HG03025 (cell line): ENCODE results near the gene CNKSR1.

Experiments used
- ATAC-seq: cut with Tn5 transposase; IDR thresholded peaks from one replicate; pipeline ENCODE4 v1.9.1; 2021; ENCODE audit warnings: mild to moderate bottlenecking, moderate library complexity; ENCODE audit not compliant: unreplicated experiment, low FRiP score

CNKSR1 gene

DNA sequence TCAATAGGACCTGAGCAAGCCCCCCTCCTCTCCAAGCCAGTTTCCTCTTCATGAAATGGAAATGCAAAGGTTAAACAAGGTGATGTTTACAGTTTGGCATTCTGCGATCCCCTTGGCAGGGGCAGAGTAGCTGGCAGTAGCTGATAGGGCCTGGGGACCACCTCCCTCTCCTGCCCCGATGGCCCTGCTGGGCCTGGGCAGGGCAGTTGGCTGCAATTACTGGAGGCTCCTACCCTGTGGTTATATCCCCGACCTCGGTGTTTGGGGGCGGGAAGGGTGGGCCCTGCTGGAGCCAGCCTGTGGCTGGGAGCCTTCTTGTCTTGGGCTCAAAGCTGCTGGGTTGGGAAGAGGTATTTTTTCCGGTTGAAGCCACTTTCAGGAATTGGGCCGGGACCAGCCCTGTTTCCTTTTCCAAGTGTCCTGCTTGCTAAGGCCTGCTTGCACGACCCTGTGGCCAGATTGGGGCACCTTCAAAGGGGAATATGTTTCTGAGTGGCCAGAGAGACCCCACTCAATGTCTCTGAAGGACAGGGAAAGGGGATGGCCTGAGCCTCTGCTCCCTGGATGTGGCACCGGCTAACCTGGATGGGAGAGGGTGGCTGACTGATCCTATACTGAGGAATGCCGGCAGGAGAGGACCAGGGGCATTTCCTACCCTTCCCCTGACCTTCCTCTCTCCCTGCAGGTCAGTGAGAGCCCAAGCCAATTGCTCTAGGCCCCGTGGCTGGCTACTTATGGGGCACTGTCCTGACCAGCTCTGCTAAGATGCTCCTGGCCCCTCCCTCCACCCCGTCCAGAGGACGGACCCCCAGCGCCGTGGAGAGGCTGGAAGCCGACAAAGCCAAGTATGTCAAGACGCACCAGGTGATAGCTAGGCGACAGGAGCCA, 16.5 kb upstream of the CNKSR1 start:
- ATAC-seq: no peak

DNA sequence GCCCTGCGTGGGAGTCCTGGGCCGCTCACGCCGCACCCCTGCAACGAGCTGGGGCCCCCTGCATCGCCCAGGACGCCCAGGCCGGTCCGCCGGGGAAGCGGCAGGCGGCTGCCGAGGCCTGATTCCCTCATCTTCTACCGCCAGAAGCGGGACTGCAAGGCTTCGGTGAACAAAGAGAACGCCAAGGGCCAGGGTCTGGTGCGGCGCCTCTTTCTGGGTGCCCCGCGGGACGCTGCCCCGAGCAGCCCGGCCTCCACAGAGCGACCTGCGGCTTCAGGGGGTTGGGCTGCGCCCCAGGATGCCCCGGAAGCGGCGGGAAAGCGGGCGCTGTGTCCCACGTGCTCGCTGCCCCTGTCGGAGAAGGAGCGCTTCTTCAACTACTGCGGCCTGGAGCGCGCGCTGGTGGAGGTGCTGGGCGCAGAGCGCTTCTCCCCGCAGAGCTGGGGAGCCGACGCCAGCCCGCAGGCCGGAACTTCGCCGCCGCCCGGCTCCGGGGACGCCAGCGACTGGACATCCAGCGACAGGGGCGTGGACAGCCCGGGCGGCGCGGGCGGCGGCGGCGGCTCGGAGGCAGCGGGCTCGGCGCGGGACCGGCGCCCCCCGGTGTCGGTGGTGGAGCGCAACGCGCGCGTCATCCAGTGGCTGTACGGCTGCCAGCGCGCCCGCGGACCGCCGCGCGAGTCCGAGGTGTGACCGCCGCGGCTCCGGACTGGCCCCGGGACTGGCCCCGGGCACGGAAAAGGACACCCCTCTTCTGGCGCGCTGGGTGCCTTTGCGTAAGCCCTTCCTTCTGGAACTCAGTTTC, 15.7 kb upstream of the CNKSR1 start:
- no peak for ATAC-seq

- ATAC-seq: no peak
Measured at GRCh38 chr1:26162220-26162709, 15.0 kb upstream of the CNKSR1 start.

GRCh38 chr1:26163684-26164035, 13.6 kb upstream of the CNKSR1 start:
- ATAC-seq: no peak

DNA sequence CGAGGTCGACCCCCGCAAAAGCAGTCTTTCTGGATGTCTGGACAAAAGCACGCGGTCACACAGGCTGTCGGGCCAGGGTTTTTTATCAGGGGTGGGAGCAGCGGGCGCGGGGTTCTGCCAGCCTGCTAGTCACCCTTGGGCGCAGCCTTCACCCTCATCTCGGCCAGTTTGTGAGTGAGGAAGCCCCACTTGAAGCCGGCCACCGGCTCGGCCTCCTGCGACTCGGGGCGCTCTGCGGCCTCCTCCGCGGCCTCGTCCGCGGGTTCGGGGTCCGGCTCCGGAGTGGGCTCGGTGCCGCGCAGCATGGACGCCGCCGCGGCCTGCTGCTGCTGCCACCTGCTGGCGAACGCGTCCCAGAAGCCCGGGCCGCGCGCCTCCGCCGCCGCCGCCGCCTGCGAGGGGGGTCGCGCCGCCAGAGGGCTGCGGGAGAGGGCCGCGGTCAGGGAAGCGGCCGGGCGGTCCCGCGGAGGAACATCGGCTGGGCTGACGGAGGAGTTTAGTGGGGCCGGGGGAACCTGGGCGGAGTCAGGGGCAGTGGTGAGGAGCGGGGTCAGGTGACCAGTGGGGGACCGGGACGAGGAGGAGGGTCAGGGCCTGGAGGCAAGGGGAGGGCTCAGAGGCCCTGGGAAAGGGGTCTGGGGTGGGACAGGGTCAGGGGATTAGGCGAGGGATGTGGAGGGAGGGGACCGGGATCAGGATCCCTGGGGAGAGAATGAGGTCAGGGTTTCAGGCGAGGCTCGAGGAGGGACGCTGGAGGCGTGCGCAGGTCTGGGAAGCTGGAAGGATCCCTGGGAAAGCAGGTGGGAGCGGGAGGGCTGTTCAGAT, 13.0 kb upstream of the CNKSR1 start:
- ATAC-seq: no peak

DNA sequence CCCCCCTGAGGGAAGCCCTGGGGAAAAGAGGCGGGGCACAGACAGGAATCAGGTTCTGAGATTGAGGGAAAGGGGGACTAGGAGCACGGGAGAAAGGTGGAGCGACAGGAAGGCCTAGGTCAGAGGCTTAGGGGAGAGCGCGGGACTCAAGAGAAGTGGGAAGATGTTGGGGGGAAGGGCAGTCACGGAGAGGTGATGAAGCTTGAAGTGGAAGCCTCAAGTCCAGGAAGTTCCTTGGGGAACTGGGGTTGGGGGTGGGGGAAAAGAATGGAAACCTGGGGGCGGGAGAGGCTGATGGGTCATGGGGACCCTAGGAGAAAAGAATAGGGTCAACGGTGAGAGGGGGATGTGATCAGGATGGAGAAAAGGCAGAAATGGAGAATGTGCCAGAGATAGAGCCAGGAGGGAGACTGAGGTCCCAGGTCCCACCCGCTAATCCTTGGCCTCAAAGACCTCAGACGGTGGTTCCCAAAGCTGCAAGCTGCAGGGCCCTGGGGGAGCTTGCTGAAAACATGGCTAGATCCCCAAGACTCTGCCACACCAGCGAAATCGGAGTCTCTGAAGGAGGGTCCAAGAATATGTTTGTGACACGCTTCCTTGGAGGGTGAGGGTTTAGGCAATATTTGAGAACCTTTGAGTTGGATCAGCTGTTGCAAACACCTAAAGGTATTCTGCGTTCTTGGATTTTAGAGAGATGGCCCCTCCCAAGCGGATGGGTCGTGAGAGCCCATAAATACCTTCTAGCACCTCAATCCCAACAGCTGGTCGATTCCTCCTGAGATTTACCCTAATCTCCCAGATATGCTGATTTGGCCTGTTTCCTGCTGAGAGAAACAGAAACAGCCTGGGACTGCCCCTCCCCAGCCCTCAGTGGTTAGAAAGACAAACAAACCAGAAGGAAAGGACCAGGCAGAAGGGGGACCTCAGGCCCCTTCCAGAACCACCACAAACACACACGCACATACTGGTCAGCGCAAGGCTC, 12.1 kb upstream of the CNKSR1 start:
- no peak for ATAC-seq

- no peak for ATAC-seq
Measured at GRCh38 chr1:26166719-26167281, 10.5 kb upstream of the CNKSR1 start.

GRCh38 chr1:26168410-26169197, 8.7 kb upstream of the CNKSR1 start, which contains the start of gene C1orf232:
C1orf232 (minus strand) TSS chr1:26168963; CDS start chr1:26168499, 464 bp downstream.
- ATAC-seq: no peak

DNA sequence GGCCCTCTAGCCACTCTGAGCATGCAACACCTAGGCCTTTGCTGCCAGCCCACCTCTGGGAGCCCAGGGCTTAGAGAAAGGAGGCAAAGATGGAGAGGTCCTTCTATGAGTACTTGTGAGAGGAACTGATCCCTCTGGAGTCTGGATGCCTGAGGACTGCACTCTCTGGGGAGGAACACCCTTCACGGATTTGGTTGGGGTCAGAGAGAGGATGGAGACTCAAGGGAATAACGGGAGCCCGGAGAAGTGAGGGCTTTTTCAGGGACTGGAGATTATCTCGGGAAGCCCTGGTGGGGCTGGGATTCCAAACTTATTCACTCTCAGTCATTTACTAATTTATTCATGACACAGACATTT, 8.1 kb upstream of the CNKSR1 start:
- no peak for ATAC-seq

- peak; percentile 78 for ATAC-seq
Measured at GRCh38 chr1:26169669-26170471, 7.4 kb upstream of the CNKSR1 start, which contains the start of gene ZNF593. ZNF593 (plus strand) TSS chr1:26169908; CDS start chr1:26169984, 76 bp downstream.

DNA sequence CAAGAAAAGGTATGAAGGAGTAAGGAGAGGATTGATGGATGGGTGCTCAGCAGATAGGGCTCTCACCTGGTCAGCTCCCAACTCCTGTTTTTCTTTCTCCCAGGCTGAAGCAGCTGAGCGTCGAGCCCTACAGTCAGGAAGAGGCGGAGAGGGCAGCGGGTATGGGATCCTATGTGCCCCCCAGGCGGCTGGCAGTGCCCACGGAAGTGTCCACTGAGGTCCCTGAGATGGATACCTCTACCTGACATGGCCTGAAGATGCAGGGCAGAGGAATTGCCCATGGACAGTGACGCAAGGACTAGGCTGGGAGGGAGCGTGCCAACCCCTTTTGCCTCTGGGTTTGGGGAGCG, 6.8 kb upstream of the CNKSR1 start:
- no peak for ATAC-seq

DNA sequence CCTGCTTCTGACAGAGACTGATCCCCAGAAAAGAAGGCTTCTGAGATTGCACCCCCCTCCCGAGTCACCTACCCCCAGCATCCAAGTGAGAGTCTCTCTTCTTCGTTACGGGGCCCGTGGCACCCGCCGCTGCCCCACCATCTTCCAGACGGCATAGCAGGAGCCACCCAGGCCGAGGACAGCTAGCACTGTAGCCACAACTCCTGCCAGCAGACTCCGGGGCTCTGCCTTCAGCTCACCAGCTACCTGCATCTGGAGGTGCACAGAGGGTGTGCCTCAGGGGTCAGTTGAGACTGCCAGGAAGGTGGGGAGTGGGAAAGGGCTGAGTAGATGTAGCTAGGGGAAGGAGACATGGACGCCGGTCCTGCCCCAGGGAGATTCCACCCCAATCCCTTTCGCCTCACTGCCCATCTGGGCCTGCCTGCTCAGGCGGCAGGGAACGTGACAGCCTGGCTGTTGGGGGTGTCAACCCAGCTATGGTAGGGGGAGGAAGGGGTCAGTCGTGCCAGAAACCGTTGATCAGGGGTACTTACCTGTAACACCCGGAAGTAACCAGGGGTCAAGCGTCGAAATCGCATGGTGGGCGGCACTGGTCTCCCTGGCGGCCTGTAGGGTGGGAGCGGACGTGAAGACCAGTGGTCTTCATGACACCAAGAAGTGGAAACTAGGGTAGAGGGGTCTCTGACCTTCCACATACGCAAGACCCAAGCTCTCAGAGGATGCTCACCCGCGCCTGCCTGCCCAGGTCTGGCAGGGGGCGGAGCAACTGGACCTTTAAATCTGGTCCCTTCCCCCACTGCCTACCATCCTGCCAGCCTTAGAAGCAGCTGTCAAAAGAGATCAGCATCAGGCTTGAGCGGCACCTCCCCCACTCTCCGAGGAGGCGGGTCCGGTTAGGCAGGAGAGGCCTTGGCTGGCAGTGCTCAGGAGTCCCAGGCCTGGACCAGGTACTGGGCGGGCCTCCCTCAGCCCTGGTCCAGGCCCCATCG, 5.9 kb upstream of the CNKSR1 start, which contains the start of gene ZNF593OS:
Gene ZNF593OS, minus strand, starts transcription at position 749 of the 989 bp plus-strand sequence. Its CDS starts 171 bp downstream, at position 578.
- no peak for ATAC-seq

DNA sequence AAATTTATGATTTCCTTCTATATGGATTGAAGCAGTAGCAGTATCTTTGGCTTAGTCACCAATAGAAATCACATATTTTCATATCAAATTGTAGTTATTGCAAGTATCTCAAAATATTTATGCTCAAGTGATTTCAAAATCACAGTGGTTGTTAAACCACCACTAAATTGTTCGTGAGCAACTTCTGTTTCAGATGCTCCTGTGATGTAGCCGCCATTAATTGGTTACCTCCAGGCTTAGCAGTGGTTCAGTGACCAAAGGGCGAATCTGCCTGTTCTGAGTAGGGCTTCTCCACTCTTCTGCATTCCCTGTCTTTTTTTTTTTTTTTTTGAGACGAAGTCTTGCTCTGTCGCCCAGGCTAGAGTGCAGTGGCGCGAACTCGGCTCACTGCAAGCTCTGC, 1.9 kb upstream of the CNKSR1 start:
- no peak for ATAC-seq

GRCh38 chr1:26180010-26180506, 2.8 kb downstream of the CNKSR1 start:
- no peak for ATAC-seq

- no peak for ATAC-seq
Measured at GRCh38 chr1:26181586-26182382, 4.5 kb downstream of the CNKSR1 start.
